HEK293 (cell line): ENCODE results near the gene ATRAID.

Experiments used
- SETDB1 ChIP-seq: IDR thresholded peaks from one replicate; pipeline ENCODE4 v1.6.1; 2017; ENCODE audit warnings: mild to moderate bottlenecking, low read length, moderate library complexity, mixed read lengths; ENCODE audit not compliant: insufficient read length
- TCF7L2 ChIP-seq: IDR thresholded peaks from 2 replicates; pipeline ENCODE4 v1.6.1; 2011; ENCODE audit warnings: low read depth, mild to moderate bottlenecking, inconsistent platforms, low read length, moderate library complexity, borderline replicate concordance
- ZBTB11 ChIP-seq: fragments of 450-650 bp; formaldehyde crosslinking; conservative IDR thresholded peaks from 2 replicates; pipeline ENCODE4 v1.5.1; 2016; ENCODE audit warnings: low read depth, missing biosample characterization, missing genetic modification characterization
- ZNF585B ChIP-seq: fragments of 450-650 bp; formaldehyde crosslinking; IDR thresholded peaks from 2 replicates; pipeline ENCODE4 v1.5.1; 2016; ENCODE audit warnings: missing biosample characterization, missing genetic modification characterization
- ZNF768 ChIP-seq: fragments of 450-650 bp; formaldehyde crosslinking; IDR thresholded peaks from 2 replicates; pipeline ENCODE4 v1.5.1; 2018; ENCODE audit warnings: missing biosample characterization, mild to moderate bottlenecking, missing genetic modification characterization
- TF ChIP-seq, protein P1 (sequence below): fragments of 450-650 bp; formaldehyde crosslinking; IDR thresholded peaks from 2 replicates; pipeline ENCODE4 v1.5.1; 2016; ENCODE audit warnings: missing biosample characterization, missing genetic modification characterization
- TF ChIP-seq, protein P2 (sequence below): fragments of 450-650 bp; formaldehyde crosslinking; IDR thresholded peaks from 2 replicates; pipeline ENCODE4 v1.5.1; 2016; ENCODE audit warnings: missing biosample characterization, missing genetic modification characterization

DNA sequence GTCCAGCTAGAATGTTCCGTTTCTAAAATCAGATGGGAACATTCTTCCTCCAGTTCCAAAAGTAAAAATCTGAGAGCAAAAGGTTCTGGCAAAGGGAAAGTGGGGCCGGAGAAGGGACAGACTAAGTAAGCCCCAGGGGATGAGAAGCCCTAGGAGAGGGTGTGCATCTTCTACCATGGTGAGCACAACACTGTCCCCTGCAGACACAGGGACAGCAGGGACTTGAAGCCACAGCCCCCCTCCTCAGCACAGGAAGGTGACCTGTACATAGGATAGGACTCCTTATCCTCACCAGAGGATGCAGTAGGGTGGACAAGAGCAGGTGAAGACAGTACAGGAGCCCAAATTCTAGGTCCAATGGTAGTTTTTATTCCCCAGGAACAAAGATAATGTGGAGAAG, 12.6 kb upstream of the ATRAID start:
- TF ChIP-seq TCF7L2 (no peak), ZBTB11 (tag by site-specific recombination) (no peak), ZNF585B (no peak), SETDB1 (no peak), ZNF768 (tag by site-specific recombination) (no peak)
- TF ChIP-seq, protein P1, sequence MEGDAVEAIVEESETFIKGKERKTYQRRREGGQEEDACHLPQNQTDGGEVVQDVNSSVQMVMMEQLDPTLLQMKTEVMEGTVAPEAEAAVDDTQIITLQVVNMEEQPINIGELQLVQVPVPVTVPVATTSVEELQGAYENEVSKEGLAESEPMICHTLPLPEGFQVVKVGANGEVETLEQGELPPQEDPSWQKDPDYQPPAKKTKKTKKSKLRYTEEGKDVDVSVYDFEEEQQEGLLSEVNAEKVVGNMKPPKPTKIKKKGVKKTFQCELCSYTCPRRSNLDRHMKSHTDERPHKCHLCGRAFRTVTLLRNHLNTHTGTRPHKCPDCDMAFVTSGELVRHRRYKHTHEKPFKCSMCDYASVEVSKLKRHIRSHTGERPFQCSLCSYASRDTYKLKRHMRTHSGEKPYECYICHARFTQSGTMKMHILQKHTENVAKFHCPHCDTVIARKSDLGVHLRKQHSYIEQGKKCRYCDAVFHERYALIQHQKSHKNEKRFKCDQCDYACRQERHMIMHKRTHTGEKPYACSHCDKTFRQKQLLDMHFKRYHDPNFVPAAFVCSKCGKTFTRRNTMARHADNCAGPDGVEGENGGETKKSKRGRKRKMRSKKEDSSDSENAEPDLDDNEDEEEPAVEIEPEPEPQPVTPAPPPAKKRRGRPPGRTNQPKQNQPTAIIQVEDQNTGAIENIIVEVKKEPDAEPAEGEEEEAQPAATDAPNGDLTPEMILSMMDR: no peak
- TF ChIP-seq, protein P2, sequence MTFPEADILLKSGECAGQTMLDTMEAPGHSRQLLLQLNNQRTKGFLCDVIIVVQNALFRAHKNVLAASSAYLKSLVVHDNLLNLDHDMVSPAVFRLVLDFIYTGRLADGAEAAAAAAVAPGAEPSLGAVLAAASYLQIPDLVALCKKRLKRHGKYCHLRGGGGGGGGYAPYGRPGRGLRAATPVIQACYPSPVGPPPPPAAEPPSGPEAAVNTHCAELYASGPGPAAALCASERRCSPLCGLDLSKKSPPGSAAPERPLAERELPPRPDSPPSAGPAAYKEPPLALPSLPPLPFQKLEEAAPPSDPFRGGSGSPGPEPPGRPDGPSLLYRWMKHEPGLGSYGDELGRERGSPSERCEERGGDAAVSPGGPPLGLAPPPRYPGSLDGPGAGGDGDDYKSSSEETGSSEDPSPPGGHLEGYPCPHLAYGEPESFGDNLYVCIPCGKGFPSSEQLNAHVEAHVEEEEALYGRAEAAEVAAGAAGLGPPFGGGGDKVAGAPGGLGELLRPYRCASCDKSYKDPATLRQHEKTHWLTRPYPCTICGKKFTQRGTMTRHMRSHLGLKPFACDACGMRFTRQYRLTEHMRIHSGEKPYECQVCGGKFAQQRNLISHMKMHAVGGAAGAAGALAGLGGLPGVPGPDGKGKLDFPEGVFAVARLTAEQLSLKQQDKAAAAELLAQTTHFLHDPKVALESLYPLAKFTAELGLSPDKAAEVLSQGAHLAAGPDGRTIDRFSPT (tag by site-specific recombination): no peak
